SK-N-SH (cell line): ENCODE measurements around the gene MRPL14. TPM values are rescaled to one million over a fixed set of nuclear protein-coding genes. Genes with fewer than 3 reads are reported as not detected.

Source experiments
- CTCF ChIA-PET: fragments of 300-600, 350-600 bp; formaldehyde crosslinking; extraction: SDS; loops from one replicate; lab custom pipeline; 2021; lab: Yijun Ruan, JAX
- POLR2A ChIA-PET: fragments of 350-600 bp; sonication (Branson Sonifier 250); formaldehyde crosslinking; extraction: SDS; loops from one replicate; lab custom pipeline; 2020; ENCODE audit warnings: antibody characterized with exemption, inconsistent platforms; lab: Yijun Ruan, JAX
- DNase-seq: peaks from one replicate; pipeline ENCODE4 v3.0.0; 2012
- H2AFZ ChIP-seq: fragments of 200-600 bp; sonication (generic); 2 replicates; pipeline ENCODE4 v1.8.1; 2016; ENCODE audit warnings: antibody characterized with exemption, mild to moderate bottlenecking, low read depth
- H3F3A ChIP-seq: fragments of 200-600 bp; sonication (generic); replicated peaks from 2 replicates; pipeline ENCODE3; 2016; ENCODE audit warnings: antibody characterized with exemption, mild to moderate bottlenecking; ENCODE audit not compliant: insufficient read depth
- H3K27ac ChIP-seq, 2 experiments: fragments of 200-500 bp in 1 of 2; fragments of 200-600 bp in 1 of 2; sonication (Bioruptor generic) in 1 of 2; sonication (generic), shearing (Covaris generic) in 1 of 2; 2 replicates each; pipeline versions ENCODE4 v1.5.1 to v1.6.1; 2014 to 2016; ENCODE audit warnings: low read depth in 2 of 2, inconsistent platforms in 1 of 2, low read length in 1 of 2, mild to moderate bottlenecking in 1 of 2, mixed read lengths in 1 of 2
- H3K27me3 ChIP-seq: fragments of 200-600 bp; sonication (generic), shearing (Covaris generic); 2 replicates; pipeline ENCODE4 v1.6.1; 2016; ENCODE audit warnings: mixed run types; ENCODE audit not compliant: insufficient read depth
- H3K36me3 ChIP-seq, 2 experiments: fragments of 200-500 bp in 1 of 2; fragments of 200-600 bp in 1 of 2; sonication (Bioruptor generic) in 1 of 2; sonication (generic) in 1 of 2; replicated peaks in 1 of 2; 2 replicates each; pipeline versions ENCODE3 to v1.5.1; 2014 to 2016; ENCODE audit warnings: low read length in 1 of 2, mild to moderate bottlenecking in 1 of 2; ENCODE audit not compliant: insufficient read depth in 2 of 2, control insufficient read depth in 1 of 2
- H3K4me1 ChIP-seq, 2 experiments: fragments of 200-500 bp in 1 of 2; fragments of 200-600 bp in 1 of 2; sonication (Bioruptor generic) in 1 of 2; sonication (generic), shearing (Covaris generic) in 1 of 2; 2 replicates each; pipeline versions ENCODE4 v1.5.1 to v1.6.1; 2014 to 2016; ENCODE audit warnings: low read depth in 1 of 2, low read length in 1 of 2, mixed run types in 1 of 2; ENCODE audit not compliant: insufficient read depth in 2 of 2, control insufficient read depth in 1 of 2
- H3K4me2 ChIP-seq: fragments of 200-600 bp; sonication (generic), shearing (Covaris generic); 2 replicates; pipeline ENCODE4 v1.6.1; 2017; ENCODE audit warnings: mixed run types
- H3K4me3 ChIP-seq, 2 experiments: fragments of 200-500 bp in 1 of 2; fragments of 200-600 bp in 1 of 2; sonication (Bioruptor generic) in 1 of 2; sonication (generic), shearing (Covaris generic) in 1 of 2; 2 replicates each; pipeline versions ENCODE4 v1.5.1 to v1.8.1; 2014 to 2016; ENCODE audit warnings: low read depth in 2 of 2, inconsistent platforms in 1 of 2, low read length in 1 of 2, mild to moderate bottlenecking in 1 of 2, mixed read lengths in 1 of 2, moderate library complexity in 1 of 2
- H3K79me2 ChIP-seq: fragments of 200-600 bp; sonication (generic); 2 replicates; pipeline ENCODE4 v1.8.1; 2017; ENCODE audit warnings: mild to moderate bottlenecking; ENCODE audit not compliant: insufficient read depth
- H3K9ac ChIP-seq: fragments of 200-600 bp; sonication (generic); 2 replicates; pipeline ENCODE4 v1.6.1; 2017; ENCODE audit warnings: mixed run types
- H3K9me2 ChIP-seq: fragments of 200-600 bp; sonication (generic); 2 replicates; pipeline ENCODE4 v1.6.1; 2017; ENCODE audit warnings: mixed run types
- H3K9me3 ChIP-seq: fragments of 200-600 bp; sonication (generic); 2 replicates; pipeline ENCODE4 v1.6.1; 2017; ENCODE audit warnings: mixed run types, mild to moderate bottlenecking, moderate library complexity
- H4K20me1 ChIP-seq: fragments of 200-600 bp; sonication (generic); 2 replicates; pipeline ENCODE4 v1.6.1; 2017; ENCODE audit warnings: mild to moderate bottlenecking, mixed run types; ENCODE audit not compliant: insufficient read depth
- CHD2 ChIP-seq: fragments of 150-350 bp; IDR thresholded peaks from 2 replicates; pipeline ENCODE4 v1.6.1; 2018; ENCODE audit warnings: low read length; ENCODE audit not compliant: partially characterized antibody
- EP300 ChIP-seq, 2 experiments: IDR thresholded peaks; 2 replicates each; pipeline versions ENCODE4 v1.4.0 to v1.6.1; 2012; ENCODE audit warnings: borderline replicate concordance in 1 of 2, low read depth in 1 of 2, low read length in 1 of 2
- FOSL2 ChIP-seq: IDR thresholded peaks from 2 replicates; pipeline ENCODE4 v1.4.0; 2012; ENCODE audit warnings: low read depth, mild to moderate bottlenecking, moderate library complexity, borderline replicate concordance
- FOXJ3 ChIP-seq: sonication (generic); formaldehyde crosslinking; IDR thresholded peaks from 2 replicates; pipeline ENCODE4 v1.5.1; 2020; ENCODE audit warnings: mild to moderate bottlenecking, missing genetic modification reagents
- JUND ChIP-seq: IDR thresholded peaks from 2 replicates; pipeline ENCODE4 v1.4.0; 2012
- NRF1 ChIP-seq: IDR thresholded peaks from 2 replicates; pipeline ENCODE4 v1.6.1; 2012; ENCODE audit warnings: low read depth, mild to moderate bottlenecking, low read length
- SIN3A ChIP-seq: IDR thresholded peaks from 2 replicates; pipeline ENCODE4 v1.6.1; 2012; ENCODE audit warnings: low read depth, mild to moderate bottlenecking, low read length, moderate library complexity, borderline replicate concordance
- SMC3 ChIP-seq: IDR thresholded peaks from 2 replicates; pipeline ENCODE4 v1.6.1; 2012; ENCODE audit warnings: low read depth, low read length, improper control_type of control experiment
- TAF1 ChIP-seq: IDR thresholded peaks from 2 replicates; pipeline ENCODE4 v1.6.1; 2012; ENCODE audit warnings: low read depth, mild to moderate bottlenecking, low read length, moderate library complexity, borderline replicate concordance
- YY1 ChIP-seq: IDR thresholded peaks from 2 replicates; pipeline ENCODE4 v1.4.0; 2012; ENCODE audit warnings: low read depth, mild to moderate bottlenecking
- ZBTB33 ChIP-seq: IDR thresholded peaks from 2 replicates; pipeline ENCODE4 v1.4.0; 2012; ENCODE audit warnings: low read depth, borderline replicate concordance
- WGBS: methylation state at CpG from one replicate; pipeline ENCODE4 v1.1.6; 2017; ENCODE audit warnings: low lambda C conversion rate; 5-methylcytosine and 5-hydroxymethylcytosine counted together
- polyA plus RNA-seq, 3 experiments: library from polyadenylated mRNA; depleted of rRNA; stranded (reverse); fragments of >200 nt; gene quantifications; 2 replicates each; pipeline ENCODE4 v1.2.3, GENCODE V29; 2012
- TF ChIP-seq, protein P1 (sequence below): IDR thresholded peaks from 2 replicates; pipeline ENCODE4 v1.4.0; 2012; ENCODE audit warnings: low read depth, borderline replicate concordance
- TF ChIP-seq, protein P2 (sequence below): fragments of 200-600 bp; sonication (generic); IDR thresholded peaks from 2 replicates; pipeline ENCODE4 v1.6.1; 2017; ENCODE audit warnings: antibody characterized with exemption, mild to moderate bottlenecking, moderate library complexity

Gene MRPL14
- polyA plus RNA-seq, 1 of the 3 experiments (the other 2 are of a cell fraction), result 97.0 TPM

DNA sequence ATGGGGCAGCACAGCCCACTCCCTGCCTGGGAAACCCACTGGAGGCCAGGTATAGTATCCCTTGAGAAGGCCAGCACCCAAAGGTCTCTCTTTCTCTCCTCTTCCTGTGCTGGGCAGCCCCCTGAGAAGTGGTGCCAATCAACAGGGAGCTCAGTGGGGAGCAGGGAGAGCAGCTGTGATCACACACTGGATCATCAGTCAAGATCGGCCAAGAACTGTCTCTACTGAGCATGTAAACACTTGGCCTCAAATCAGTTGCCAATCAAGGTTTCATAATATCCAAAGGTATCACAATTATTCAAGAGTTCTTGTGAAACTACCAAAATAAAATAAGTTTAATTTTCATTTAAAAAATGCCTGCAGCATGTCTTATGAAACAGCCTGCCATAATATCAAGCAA lies 18.8 kb downstream of the MRPL14 start:
- Histone ChIP-seq H4K20me1 (no peaks in the 10 kb centered on the region; the same call in 1 of the 2 replicates), H3K36me3 (peaks cover 30 to 65% of the 10 kb centered on the region in 2 experiments), H3K4me2 (no peak overlapping the region), H3K9ac (no peak overlapping the region), H3K4me1 (peaks cover 0 to 3% of the 10 kb centered on the region in 2 experiments; a peak in 1 of 4 replicates), H3K4me3 (no peak overlapping the region), H2AFZ (no peak overlapping the region), H3K79me2 (peaks cover 28% of the 10 kb centered on the region; the same call in 1 of the 2 replicates), H3K9me2 (no peaks in the 10 kb centered on the region), H3K27ac (no peak overlapping the region), H3F3A (no peaks in the 10 kb centered on the region), H3K27me3 (no peaks in the 10 kb centered on the region), H3K9me3 (no peaks in the 10 kb centered on the region)
- no peak for TF ChIP-seq YY1
- no peak for TF ChIP-seq NRF1
- no peak for TF ChIP-seq TAF1
- no peak for TF ChIP-seq JUND
- TF ChIP-seq CHD2, result no peak
- no peak for TF ChIP-seq SMC3
- no peak for DNase-seq
- ChIA-PET POLR2A (interaction anchor here (0.6 kb wide), 1 partner anchor 55 kb away, joined by 3 read pairs; no protein-coding TSS in a partner anchor), CTCF (interaction anchor here (0.8 to 12.1 kb wide), 4 partner anchors 8 to 129 kb away, joined by 3 to 103 read pairs (median 6); no protein-coding TSS in a partner anchor)
- WGBS, result 100% methylated on average over 1 of the region's 1 CpG

DNA sequence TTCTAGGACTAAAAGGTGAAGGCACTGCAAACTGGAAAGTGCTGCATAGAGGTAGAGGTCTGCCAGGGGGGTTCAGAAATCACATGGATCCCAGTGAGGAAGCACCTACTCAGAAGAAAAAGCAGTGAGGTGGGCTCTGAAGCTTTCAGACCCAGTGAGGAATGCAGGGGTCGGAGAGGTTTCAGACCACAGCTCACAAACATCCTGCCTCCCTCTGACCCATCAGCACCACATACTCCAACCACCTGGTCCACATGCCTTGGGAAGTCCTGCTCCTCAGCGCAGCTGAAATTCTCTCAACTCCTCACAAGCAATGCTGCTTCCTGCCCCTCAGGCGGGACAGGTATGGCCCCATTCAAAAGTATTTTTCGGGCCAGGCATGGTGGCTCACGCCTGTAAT lies 20.2 kb downstream of the MRPL14 start:
- Histone ChIP-seq H3F3A (no peaks in the 10 kb centered on the region), H3K27me3 (no peaks in the 10 kb centered on the region), H3K4me3 (no peak overlapping the region), H3K27ac (no peak overlapping the region), H3K4me2 (no peak overlapping the region), H3K9me3 (no peaks in the 10 kb centered on the region), H3K9me2 (no peaks in the 10 kb centered on the region), H4K20me1 (no peaks in the 10 kb centered on the region; the same call in 1 of the 2 replicates), H2AFZ (no peak overlapping the region), H3K36me3 (peaks cover 17 to 54% of the 10 kb centered on the region in 2 experiments), H3K79me2 (peaks cover 19% of the 10 kb centered on the region; the same call in 1 of the 2 replicates), H3K9ac (no peak overlapping the region), H3K4me1 (peaks cover 0 to 3% of the 10 kb centered on the region in 2 experiments; a peak in 1 of 4 replicates)
- no peak for DNase-seq
- ChIA-PET CTCF (interaction anchor here (1.8 to 12.1 kb wide), 2 partner anchors 6 to 9 kb away, joined by 4 to 103 read pairs; no protein-coding TSS in a partner anchor), POLR2A (no interaction called here)
- WGBS, result 86% methylated on average over 5 of the region's 5 CpGs
- no peak for TF ChIP-seq ZBTB33
- TF ChIP-seq EP300 (IDR thresholded peaks at IDR 0.05; ENCODE audit: borderline replicate concordance in 1 of 2, low read depth in 1 of 2, low read length in 1 of 2), result no peak
- TF ChIP-seq FOXJ3 (CRISPR knock-in tag), result no peak
- TF ChIP-seq, protein P1, sequence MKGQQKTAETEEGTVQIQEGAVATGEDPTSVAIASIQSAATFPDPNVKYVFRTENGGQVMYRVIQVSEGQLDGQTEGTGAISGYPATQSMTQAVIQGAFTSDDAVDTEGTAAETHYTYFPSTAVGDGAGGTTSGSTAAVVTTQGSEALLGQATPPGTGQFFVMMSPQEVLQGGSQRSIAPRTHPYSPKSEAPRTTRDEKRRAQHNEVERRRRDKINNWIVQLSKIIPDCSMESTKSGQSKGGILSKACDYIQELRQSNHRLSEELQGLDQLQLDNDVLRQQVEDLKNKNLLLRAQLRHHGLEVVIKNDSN, result no peak
- TF ChIP-seq SIN3A, result no peak
- TF ChIP-seq, protein P2, sequence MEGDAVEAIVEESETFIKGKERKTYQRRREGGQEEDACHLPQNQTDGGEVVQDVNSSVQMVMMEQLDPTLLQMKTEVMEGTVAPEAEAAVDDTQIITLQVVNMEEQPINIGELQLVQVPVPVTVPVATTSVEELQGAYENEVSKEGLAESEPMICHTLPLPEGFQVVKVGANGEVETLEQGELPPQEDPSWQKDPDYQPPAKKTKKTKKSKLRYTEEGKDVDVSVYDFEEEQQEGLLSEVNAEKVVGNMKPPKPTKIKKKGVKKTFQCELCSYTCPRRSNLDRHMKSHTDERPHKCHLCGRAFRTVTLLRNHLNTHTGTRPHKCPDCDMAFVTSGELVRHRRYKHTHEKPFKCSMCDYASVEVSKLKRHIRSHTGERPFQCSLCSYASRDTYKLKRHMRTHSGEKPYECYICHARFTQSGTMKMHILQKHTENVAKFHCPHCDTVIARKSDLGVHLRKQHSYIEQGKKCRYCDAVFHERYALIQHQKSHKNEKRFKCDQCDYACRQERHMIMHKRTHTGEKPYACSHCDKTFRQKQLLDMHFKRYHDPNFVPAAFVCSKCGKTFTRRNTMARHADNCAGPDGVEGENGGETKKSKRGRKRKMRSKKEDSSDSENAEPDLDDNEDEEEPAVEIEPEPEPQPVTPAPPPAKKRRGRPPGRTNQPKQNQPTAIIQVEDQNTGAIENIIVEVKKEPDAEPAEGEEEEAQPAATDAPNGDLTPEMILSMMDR, result no peak
- no peak for TF ChIP-seq FOSL2
